Measurements from ENCODE around the gene CNN3. TPM values are rescaled to one million over a fixed set of nuclear protein-coding genes. Genes with fewer than 3 reads are reported as not detected.

CNN3 gene
- total RNA-seq, 1 experiment from 2014 or later = 260 TPM

DNA sequence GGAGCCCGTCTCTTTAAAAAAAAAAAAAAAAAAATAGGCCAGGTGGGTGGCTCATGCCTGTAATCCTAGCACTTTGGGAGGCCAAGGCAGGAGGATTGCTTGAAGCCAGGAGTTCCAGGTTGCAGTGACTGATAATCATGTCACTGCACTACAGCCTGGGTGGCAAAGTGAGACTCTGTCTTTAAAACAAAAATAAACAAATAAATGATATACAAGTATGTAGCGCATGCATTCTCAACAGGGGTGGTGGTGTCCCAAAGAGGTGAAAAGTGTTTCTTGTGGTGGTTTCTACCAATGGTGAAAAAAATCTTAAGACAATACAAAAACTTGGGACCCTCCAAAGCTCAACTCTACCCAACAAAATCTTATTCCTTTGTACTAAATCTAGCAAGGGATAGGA lies 17.9 kb downstream of the CNN3 start:
- no peak for TF ChIP-seq EZH2 (IDR thresholded peaks at IDR 0.05; ENCODE audit: borderline replicate concordance, low read depth, low read length, poor library complexity, severe bottlenecking)
- TF ChIP-seq, protein P1, sequence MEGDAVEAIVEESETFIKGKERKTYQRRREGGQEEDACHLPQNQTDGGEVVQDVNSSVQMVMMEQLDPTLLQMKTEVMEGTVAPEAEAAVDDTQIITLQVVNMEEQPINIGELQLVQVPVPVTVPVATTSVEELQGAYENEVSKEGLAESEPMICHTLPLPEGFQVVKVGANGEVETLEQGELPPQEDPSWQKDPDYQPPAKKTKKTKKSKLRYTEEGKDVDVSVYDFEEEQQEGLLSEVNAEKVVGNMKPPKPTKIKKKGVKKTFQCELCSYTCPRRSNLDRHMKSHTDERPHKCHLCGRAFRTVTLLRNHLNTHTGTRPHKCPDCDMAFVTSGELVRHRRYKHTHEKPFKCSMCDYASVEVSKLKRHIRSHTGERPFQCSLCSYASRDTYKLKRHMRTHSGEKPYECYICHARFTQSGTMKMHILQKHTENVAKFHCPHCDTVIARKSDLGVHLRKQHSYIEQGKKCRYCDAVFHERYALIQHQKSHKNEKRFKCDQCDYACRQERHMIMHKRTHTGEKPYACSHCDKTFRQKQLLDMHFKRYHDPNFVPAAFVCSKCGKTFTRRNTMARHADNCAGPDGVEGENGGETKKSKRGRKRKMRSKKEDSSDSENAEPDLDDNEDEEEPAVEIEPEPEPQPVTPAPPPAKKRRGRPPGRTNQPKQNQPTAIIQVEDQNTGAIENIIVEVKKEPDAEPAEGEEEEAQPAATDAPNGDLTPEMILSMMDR (conservative IDR thresholded peaks at IDR 0.05; ENCODE audit: low read depth, low read length) = no peak
- DNase-seq (ENCODE audit: low spot score) = no peak
- intact Hi-C loops (cut with micrococcal nuclease; ENCODE audit: unreplicated experiment) = no loop called here
- CTCF ChIA-PET = interaction anchor here (1.6 kb wide), 1 partner anchor 55 kb away, joined by 4 read pairs; no protein-coding TSS in a partner anchor
- no peaks in the 10 kb centered on the region for H3K9me3 ChIP-seq (ENCODE audit: low read depth, low read length, poor library complexity, severe bottlenecking)
- H3K27ac ChIP-seq (ENCODE audit: low read depth, low read length, poor library complexity, severe bottlenecking) = no peak overlapping the region
- POLR2A ChIA-PET (ENCODE audit: low non-redundant PET) = no interaction called here
- peaks cover 52% of the 10 kb centered on the region for H3K4me1 ChIP-seq (ENCODE audit: insufficient read depth, low read length, poor library complexity, severe bottlenecking)
- H3K36me3 ChIP-seq (ENCODE audit: insufficient read depth, low read length, poor library complexity, severe bottlenecking) = no peaks in the 10 kb centered on the region
- no peaks in the 10 kb centered on the region for H3K27me3 ChIP-seq (replicated peaks; ENCODE audit: insufficient read depth, low read depth, low read length, poor library complexity)
- no peak overlapping the region for H3K4me3 ChIP-seq (ENCODE audit: low read depth, low read length, poor library complexity, severe bottlenecking)
- BruUV-seq (replicated peaks) = no TSS peak

DNA sequence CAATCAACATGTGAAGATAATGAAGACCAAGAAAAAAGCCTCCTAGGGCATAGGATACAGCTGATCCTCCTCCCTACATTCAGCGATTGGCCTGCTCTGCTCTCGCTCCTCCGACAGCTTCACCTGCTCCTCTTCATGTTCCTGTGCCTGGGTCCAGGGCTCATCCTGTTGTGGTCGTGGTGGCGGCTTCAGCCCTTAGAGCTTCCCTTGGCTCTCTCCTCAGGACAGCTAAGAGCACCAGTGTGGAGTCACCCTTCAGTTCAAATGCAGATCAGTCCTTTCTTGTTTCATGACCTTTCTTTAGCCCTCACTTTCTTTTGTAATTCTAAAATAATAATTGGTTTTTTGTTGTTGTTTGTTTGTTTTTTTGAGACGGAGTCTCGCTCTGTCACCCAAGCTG lies 18.7 kb downstream of the CNN3 start:
- intact Hi-C loops (cut with micrococcal nuclease; ENCODE audit: unreplicated experiment) = no loop called here
- Histone ChIP-seq H3K27me3 (replicated peaks; ENCODE audit: insufficient read depth, low read depth, low read length, poor library complexity) (no peaks in the 10 kb centered on the region), H3K4me1 (ENCODE audit: insufficient read depth, low read length, poor library complexity, severe bottlenecking) (peaks cover 52% of the 10 kb centered on the region), H3K9me3 (ENCODE audit: low read depth, low read length, poor library complexity, severe bottlenecking) (no peaks in the 10 kb centered on the region), H3K36me3 (ENCODE audit: insufficient read depth, low read length, poor library complexity, severe bottlenecking) (no peaks in the 10 kb centered on the region), H3K4me3 (ENCODE audit: low read depth, low read length, poor library complexity, severe bottlenecking) (no peak overlapping the region), H3K27ac (ENCODE audit: low read depth, low read length, poor library complexity, severe bottlenecking) (no peak overlapping the region)
- BruUV-seq (replicated peaks) = no TSS peak
- no peak for TF ChIP-seq EZH2 (IDR thresholded peaks at IDR 0.05; ENCODE audit: borderline replicate concordance, low read depth, low read length, poor library complexity, severe bottlenecking)
- TF ChIP-seq, protein P1 (conservative IDR thresholded peaks at IDR 0.05; ENCODE audit: low read depth, low read length) = no peak
- POLR2A ChIA-PET (ENCODE audit: low non-redundant PET) = no interaction called here
- no peak for DNase-seq (ENCODE audit: low spot score)
- CTCF ChIA-PET = no interaction called here

DNA sequence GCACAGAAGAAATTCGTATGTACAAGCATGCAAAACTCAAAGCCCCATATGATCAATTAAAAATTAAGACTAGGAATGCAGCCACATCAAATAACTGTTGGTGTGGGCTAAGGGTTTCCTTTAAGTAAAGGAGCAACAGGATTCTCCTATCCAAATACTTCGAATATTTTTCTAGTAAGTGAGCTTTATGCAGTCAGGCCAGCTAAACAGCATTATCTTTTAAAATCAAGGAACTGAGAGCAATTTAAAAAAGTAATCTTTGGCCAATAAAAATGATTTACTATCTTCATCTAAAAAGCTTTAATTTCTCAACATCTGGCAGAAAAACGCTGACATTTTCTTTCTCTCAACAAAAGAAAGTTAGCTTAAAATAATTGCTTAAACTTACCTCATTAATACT lies 19.8 kb downstream of the CNN3 start:
- intact Hi-C loops (cut with micrococcal nuclease; ENCODE audit: unreplicated experiment) = no loop called here
- no peak overlapping the region for H3K27ac ChIP-seq (ENCODE audit: low read depth, low read length, poor library complexity, severe bottlenecking)
- no peak for DNase-seq (ENCODE audit: low spot score)
- ChIA-PET POLR2A (ENCODE audit: low non-redundant PET) (no interaction called here), CTCF (no interaction called here)
- no TSS peak for BruUV-seq (replicated peaks)
- H3K4me3 ChIP-seq (ENCODE audit: low read depth, low read length, poor library complexity, severe bottlenecking) = no peak overlapping the region
- no peaks in the 10 kb centered on the region for H3K27me3 ChIP-seq (replicated peaks; ENCODE audit: insufficient read depth, low read depth, low read length, poor library complexity)
- H3K9me3 ChIP-seq (ENCODE audit: low read depth, low read length, poor library complexity, severe bottlenecking) = no peaks in the 10 kb centered on the region
- TF ChIP-seq EZH2 (IDR thresholded peaks at IDR 0.05; ENCODE audit: borderline replicate concordance, low read depth, low read length, poor library complexity, severe bottlenecking) = no peak
- peaks cover under 1% of the 10 kb centered on the region for H3K36me3 ChIP-seq (ENCODE audit: insufficient read depth, low read length, poor library complexity, severe bottlenecking)
- H3K4me1 ChIP-seq (ENCODE audit: insufficient read depth, low read length, poor library complexity, severe bottlenecking) = peaks cover 47% of the 10 kb centered on the region

DNA sequence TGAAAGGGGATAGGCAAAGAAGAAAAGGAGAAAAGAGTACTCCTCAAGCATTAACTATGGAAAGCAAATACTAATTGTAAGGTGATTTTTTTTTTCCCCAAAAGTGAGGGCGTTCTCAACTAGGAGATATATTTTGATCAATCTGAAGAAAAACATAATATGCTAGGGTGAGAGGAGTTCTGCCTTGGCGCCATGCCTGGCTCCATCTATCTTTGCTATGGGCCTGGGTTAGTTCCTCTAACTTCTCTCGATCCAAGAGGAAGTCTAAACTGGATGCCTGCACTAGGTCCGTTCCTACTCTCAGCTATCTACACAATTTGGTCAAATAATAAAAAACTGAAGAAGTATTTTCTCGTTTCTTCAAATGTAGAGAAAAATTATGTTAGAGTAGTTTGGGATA lies 20.5 kb downstream of the CNN3 start:
- Histone ChIP-seq H3K36me3 (ENCODE audit: insufficient read depth, low read length, poor library complexity, severe bottlenecking) (peaks cover 8% of the 10 kb centered on the region), H3K9me3 (ENCODE audit: low read depth, low read length, poor library complexity, severe bottlenecking) (no peaks in the 10 kb centered on the region), H3K4me3 (ENCODE audit: low read depth, low read length, poor library complexity, severe bottlenecking) (no peak overlapping the region), H3K27ac (ENCODE audit: low read depth, low read length, poor library complexity, severe bottlenecking) (no peak overlapping the region), H3K27me3 (replicated peaks; ENCODE audit: insufficient read depth, low read depth, low read length, poor library complexity) (no peaks in the 10 kb centered on the region), H3K4me1 (ENCODE audit: insufficient read depth, low read length, poor library complexity, severe bottlenecking) (peaks cover 44% of the 10 kb centered on the region)
- DNase-seq (ENCODE audit: low spot score) = no peak
- BruUV-seq (replicated peaks) = no TSS peak
- ChIA-PET POLR2A (ENCODE audit: low non-redundant PET) (interaction anchor here (0.7 kb wide), 1 partner anchor 313 kb away, joined by 3 read pairs; no protein-coding TSS in a partner anchor), CTCF (no interaction called here)
- TF ChIP-seq EZH2 (IDR thresholded peaks at IDR 0.05; ENCODE audit: borderline replicate concordance, low read depth, low read length, poor library complexity, severe bottlenecking) = no peak
- TF ChIP-seq, protein P1 (conservative IDR thresholded peaks at IDR 0.05; ENCODE audit: low read depth, low read length) = no peak
- intact Hi-C loops (cut with micrococcal nuclease; ENCODE audit: unreplicated experiment) = no loop called here
